Measurements from ENCODE around the gene RAB11A. TPM values are rescaled to one million over a fixed set of nuclear protein-coding genes. Genes with fewer than 3 reads are reported as not detected.

RAB11A gene
- total and polyA plus RNA-seq, 2 of the 13 experiments (the other 11 are each of a cell fraction or from before 2014, with no cell fraction given): 161 to 162 TPM

- peak; percentile 87 for TF ChIP-seq TFDP2 (CRISPR knock-in tag; IDR thresholded peaks at IDR 0.05)
- peak; percentile 76 for TF ChIP-seq RXRA (CRISPR knock-in tag; IDR thresholded peaks at IDR 0.05)
- TF ChIP-seq SIN3A (IDR thresholded peaks at IDR 0.05; ENCODE audit: borderline replicate concordance, low read depth, low read length): peak; percentile 82; the same call in 1 of the 2 replicates
- no peak for TF ChIP-seq SATB2 (CRISPR knock-in tag; IDR thresholded peaks at IDR 0.05)
- no peak for TF ChIP-seq REXO4 (CRISPR knock-in tag; IDR thresholded peaks at IDR 0.05; ENCODE audit: borderline replicate concordance)
- TF ChIP-seq KLF12 (CRISPR knock-in tag; IDR thresholded peaks at IDR 0.05; ENCODE audit: borderline replicate concordance): peak; percentile 99
- TF ChIP-seq ZNF768 (CRISPR knock-in tag; IDR thresholded peaks at IDR 0.05): no peak; the same call in 1 of the 2 replicates
- peak; percentile 91; the same call in 1 of the 2 replicates for TF ChIP-seq ZFP91 (CRISPR knock-in tag; IDR thresholded peaks at IDR 0.05; ENCODE audit: borderline replicate concordance)
- peak; percentile 96 for TF ChIP-seq DRAP1 (CRISPR knock-in tag; IDR thresholded peaks at IDR 0.05)
- TF ChIP-seq SP1 (IDR thresholded peaks at IDR 0.05): no peak
- TF ChIP-seq SP1 (CRISPR knock-in tag; IDR thresholded peaks at IDR 0.05): peak; percentile 78; the same call in 1 of the 2 replicates
- peak; percentile 76 for TF ChIP-seq ZNF317 (CRISPR knock-in tag; IDR thresholded peaks at IDR 0.05)
- TF ChIP-seq KLF16 (CRISPR knock-in tag; IDR thresholded peaks at IDR 0.05): peak in 1 of 2 experiments; percentile 94; a peak in 2 of 4 replicates
- 0 out of 2 replicates have a peak, but pooled peaks have one; percentile 80 for TF ChIP-seq ZNF136 (CRISPR knock-in tag; IDR thresholded peaks at IDR 0.05; ENCODE audit: low read depth)
- no peak; the same call in none of the 2 replicates for TF ChIP-seq MTF1 (CRISPR knock-in tag; IDR thresholded peaks at IDR 0.05)
- peak; percentile 79 for TF ChIP-seq ZFX (CRISPR knock-in tag; IDR thresholded peaks at IDR 0.05; ENCODE audit: low read depth)
- peak; percentile 79 for TF ChIP-seq SP2 (CRISPR knock-in tag; IDR thresholded peaks at IDR 0.05)
- no peak for TF ChIP-seq PHB2 (IDR thresholded peaks at IDR 0.05; ENCODE audit: partially characterized antibody)
- no peak; the same call in none of the 2 replicates for TF ChIP-seq ZMAT3 (CRISPR knock-in tag; conservative IDR thresholded peaks at IDR 0.05)
- TF ChIP-seq EEA1 (CRISPR knock-in tag; IDR thresholded peaks at IDR 0.05; ENCODE audit: borderline replicate concordance): peak; percentile 83
- peak; percentile 67; the same call in 1 of the 2 replicates for TF ChIP-seq MXD4 (CRISPR knock-in tag; IDR thresholded peaks at IDR 0.05)
- TF ChIP-seq NKX3-1 (CRISPR knock-in tag; IDR thresholded peaks at IDR 0.05): peak; percentile 47
- no peak for TF ChIP-seq ZNF557 (CRISPR knock-in tag; IDR thresholded peaks at IDR 0.05)
- TF ChIP-seq ZNF253 (CRISPR knock-in tag; IDR thresholded peaks at IDR 0.05; ENCODE audit: borderline replicate concordance): 0 out of 2 replicates have a peak, but pooled peaks have one; percentile 17
- TF ChIP-seq ELK4 (CRISPR knock-in tag; IDR thresholded peaks at IDR 0.05; ENCODE audit: borderline replicate concordance): 0 out of 2 replicates have a peak, but pooled peaks have one; percentile 10
- TF ChIP-seq ZNF7 (CRISPR knock-in tag; IDR thresholded peaks at IDR 0.05): no peak
- TF ChIP-seq ZFP90 (CRISPR knock-in tag; IDR thresholded peaks at IDR 0.05; ENCODE audit: borderline replicate concordance): peak; percentile 26
Observed at GRCh38 chr15:65869126-65869953, at the start of gene RAB11A (continued).

Measured in HepG2 (cell line).